ENCODE data around the gene LAD1.

Gene LAD1

GRCh38 chr1:201353186-201353940 is 45.8 kb downstream of the LAD1 start:
- no peak for DNase-seq (ENCODE audit: low read depth in 1 of 2, low spot score in 1 of 2)
- TF ChIP-seq POLR2AphosphoS5 (IDR thresholded peaks at IDR 0.05; ENCODE audit: low read depth) (no peak), GABPA (IDR thresholded peaks at IDR 0.05; ENCODE audit: low read depth) (no peak), CTCF (IDR thresholded peaks at IDR 0.05; ENCODE audit: insufficient read depth, low read length) (no peak), SPI1 (IDR thresholded peaks at IDR 0.05; ENCODE audit: borderline replicate concordance, low read depth) (no peak), REST (IDR thresholded peaks at IDR 0.05; ENCODE audit: insufficient replicate concordance, low read depth) (no peak)
- no peak overlapping the region for H3K4me3 ChIP-seq (replicated peaks; ENCODE audit: insufficient read depth, low read length)
- no peaks in the 10 kb centered on the region for H3K27me3 ChIP-seq (ENCODE audit: insufficient read depth, poor library complexity, severe bottlenecking)
- H3K27ac ChIP-seq (replicated peaks), result no peak overlapping the region

- no peak overlapping the region for H3K4me3 ChIP-seq (replicated peaks; ENCODE audit: insufficient read depth, low read length)
- H3K27me3 ChIP-seq (ENCODE audit: insufficient read depth, poor library complexity, severe bottlenecking), result no peaks in the 10 kb centered on the region
- DNase-seq (ENCODE audit: low read depth in 1 of 2, low spot score in 1 of 2), result no peak
- no peak overlapping the region for H3K27ac ChIP-seq (replicated peaks)
- TF ChIP-seq CTCF (IDR thresholded peaks at IDR 0.05; ENCODE audit: insufficient read depth, low read length) (no peak), REST (IDR thresholded peaks at IDR 0.05; ENCODE audit: insufficient replicate concordance, low read depth) (no peak), POLR2AphosphoS5 (IDR thresholded peaks at IDR 0.05; ENCODE audit: low read depth) (no peak), SPI1 (IDR thresholded peaks at IDR 0.05; ENCODE audit: borderline replicate concordance, low read depth) (no peak), GABPA (IDR thresholded peaks at IDR 0.05; ENCODE audit: low read depth) (no peak)
Observed at GRCh38 chr1:201351617-201352016, 47.5 kb downstream of the LAD1 start.

GRCh38 chr1:201350884-201351283 is 48.2 kb downstream of the LAD1 start:
- Histone ChIP-seq H3K27me3 (ENCODE audit: insufficient read depth, poor library complexity, severe bottlenecking) (no peaks in the 10 kb centered on the region), H3K4me3 (replicated peaks; ENCODE audit: insufficient read depth, low read length) (no peak overlapping the region), H3K27ac (replicated peaks) (no peak overlapping the region)
- no peak for DNase-seq (ENCODE audit: low read depth in 1 of 2, low spot score in 1 of 2)
- TF ChIP-seq SPI1 (IDR thresholded peaks at IDR 0.05; ENCODE audit: borderline replicate concordance, low read depth) (no peak), GABPA (IDR thresholded peaks at IDR 0.05; ENCODE audit: low read depth) (no peak), CTCF (IDR thresholded peaks at IDR 0.05; ENCODE audit: insufficient read depth, low read length) (no peak), REST (IDR thresholded peaks at IDR 0.05; ENCODE audit: insufficient replicate concordance, low read depth) (no peak), POLR2AphosphoS5 (IDR thresholded peaks at IDR 0.05; ENCODE audit: low read depth) (no peak)
